Measurements from ENCODE around the gene VKORC1L1. TPM values are rescaled to one million over a fixed set of nuclear protein-coding genes. Genes with fewer than 3 reads are reported as not detected.

VKORC1L1 gene
- total RNA-seq, 1 experiment from 2014 or later, result 30.9 TPM

GRCh38 chr7:65972976-65973375 is 100.1 kb downstream of the VKORC1L1 start:
- H3K9me3 ChIP-seq (ENCODE audit: control insufficient read depth in 1 of 2, insufficient read depth in 1 of 2, low read depth in 1 of 2, low read length in 2 of 2), result no peaks in the 10 kb centered on the region
- ATAC-seq (no peak), DNase-seq (ENCODE audit: low read depth, low spot score) (no peak)
- H3K4me3 ChIP-seq (replicated peaks in 1 of 2; ENCODE audit: low read depth in 1 of 2, low read length in 2 of 2), result no peak overlapping the region
- H3K9me2 ChIP-seq (ENCODE audit: insufficient read depth), result no peaks in the 10 kb centered on the region
- no peak overlapping the region for H3K27ac ChIP-seq (ENCODE audit: low read depth, low read length)
- RAD21 ChIA-PET (ENCODE audit: low non-redundant PET in 1 of 2, low total read pairs in 2 of 2, uncharacterized antibody in 2 of 2, unreplicated experiment in 2 of 2), result no interaction called here
- no peak overlapping the region for H2AFZ ChIP-seq (ENCODE audit: low read depth, low read length, poor library complexity, severe bottlenecking)
- H3K4me1 ChIP-seq (ENCODE audit: control insufficient read depth in 1 of 2, insufficient read depth in 2 of 2, low read length in 2 of 2), result no peaks in the 10 kb centered on the region
- H3K79me2 ChIP-seq (ENCODE audit: insufficient read depth, low read length), result peaks cover 5% of the 10 kb centered on the region; the same call in 1 of the 2 replicates
- H3K4me2 ChIP-seq (ENCODE audit: low read length), result no peak overlapping the region
- H3K27me3 ChIP-seq (ENCODE audit: insufficient read depth, low read length), result no peaks in the 10 kb centered on the region
- intact Hi-C loops (cut with micrococcal nuclease), result no loop called here
- CTCF ChIA-PET, result no interaction called here
- TF ChIP-seq EGR1 (IDR thresholded peaks at IDR 0.05; ENCODE audit: low read depth) (no peak), CTCF (IDR thresholded peaks at IDR 0.05 in 2 of 3, conservative IDR thresholded peaks at IDR 0.05 in 1 of 3; ENCODE audit: borderline replicate concordance in 1 of 3, insufficient read depth in 1 of 3, low read depth in 2 of 3, low read length in 2 of 3) (no peak), ZBTB33 (IDR thresholded peaks at IDR 0.05; ENCODE audit: extremely low read depth, insufficient replicate concordance, low read length) (no peak), ELF1 (IDR thresholded peaks at IDR 0.05; ENCODE audit: borderline replicate concordance, low read depth) (no peak), FOSL1 (IDR thresholded peaks at IDR 0.05; ENCODE audit: low read depth) (no peak), ZNF274 (IDR thresholded peaks at IDR 0.05; ENCODE audit: low read depth, low read length) (no peak), SRF (IDR thresholded peaks at IDR 0.05; ENCODE audit: low read depth) (no peak), CEBPB (IDR thresholded peaks at IDR 0.05; ENCODE audit: low read depth) (no peak), ZFX (IDR thresholded peaks at IDR 0.05) (no peak), SP1 (IDR thresholded peaks at IDR 0.05; ENCODE audit: low read depth) (no peak), YY1 (IDR thresholded peaks at IDR 0.05; ENCODE audit: extremely low read depth, insufficient replicate concordance, low read depth, low read length) (no peak), RAD21 (IDR thresholded peaks at IDR 0.05; ENCODE audit: low read depth) (no peak), JUND (IDR thresholded peaks at IDR 0.05) (no peak), POLR2A (IDR thresholded peaks at IDR 0.05; ENCODE audit: borderline replicate concordance, extremely low read depth, insufficient read depth, insufficient read length) (no peak), POLR2AphosphoS5 (IDR thresholded peaks at IDR 0.05; ENCODE audit: low read depth, low read length) (no peak)
- TF ChIP-seq, protein P1, sequence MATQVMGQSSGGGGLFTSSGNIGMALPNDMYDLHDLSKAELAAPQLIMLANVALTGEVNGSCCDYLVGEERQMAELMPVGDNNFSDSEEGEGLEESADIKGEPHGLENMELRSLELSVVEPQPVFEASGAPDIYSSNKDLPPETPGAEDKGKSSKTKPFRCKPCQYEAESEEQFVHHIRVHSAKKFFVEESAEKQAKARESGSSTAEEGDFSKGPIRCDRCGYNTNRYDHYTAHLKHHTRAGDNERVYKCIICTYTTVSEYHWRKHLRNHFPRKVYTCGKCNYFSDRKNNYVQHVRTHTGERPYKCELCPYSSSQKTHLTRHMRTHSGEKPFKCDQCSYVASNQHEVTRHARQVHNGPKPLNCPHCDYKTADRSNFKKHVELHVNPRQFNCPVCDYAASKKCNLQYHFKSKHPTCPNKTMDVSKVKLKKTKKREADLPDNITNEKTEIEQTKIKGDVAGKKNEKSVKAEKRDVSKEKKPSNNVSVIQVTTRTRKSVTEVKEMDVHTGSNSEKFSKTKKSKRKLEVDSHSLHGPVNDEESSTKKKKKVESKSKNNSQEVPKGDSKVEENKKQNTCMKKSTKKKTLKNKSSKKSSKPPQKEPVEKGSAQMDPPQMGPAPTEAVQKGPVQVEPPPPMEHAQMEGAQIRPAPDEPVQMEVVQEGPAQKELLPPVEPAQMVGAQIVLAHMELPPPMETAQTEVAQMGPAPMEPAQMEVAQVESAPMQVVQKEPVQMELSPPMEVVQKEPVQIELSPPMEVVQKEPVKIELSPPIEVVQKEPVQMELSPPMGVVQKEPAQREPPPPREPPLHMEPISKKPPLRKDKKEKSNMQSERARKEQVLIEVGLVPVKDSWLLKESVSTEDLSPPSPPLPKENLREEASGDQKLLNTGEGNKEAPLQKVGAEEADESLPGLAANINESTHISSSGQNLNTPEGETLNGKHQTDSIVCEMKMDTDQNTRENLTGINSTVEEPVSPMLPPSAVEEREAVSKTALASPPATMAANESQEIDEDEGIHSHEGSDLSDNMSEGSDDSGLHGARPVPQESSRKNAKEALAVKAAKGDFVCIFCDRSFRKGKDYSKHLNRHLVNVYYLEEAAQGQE (IDR thresholded peaks at IDR 0.05; ENCODE audit: low read depth), result no peak
- TF ChIP-seq, protein P2, sequence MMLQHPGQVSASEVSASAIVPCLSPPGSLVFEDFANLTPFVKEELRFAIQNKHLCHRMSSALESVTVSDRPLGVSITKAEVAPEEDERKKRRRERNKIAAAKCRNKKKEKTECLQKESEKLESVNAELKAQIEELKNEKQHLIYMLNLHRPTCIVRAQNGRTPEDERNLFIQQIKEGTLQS (IDR thresholded peaks at IDR 0.05), result no peak
- POLR2A ChIA-PET, result no interaction called here
- H3K9ac ChIP-seq (ENCODE audit: low read length), result no peak overlapping the region
- no peaks in the 10 kb centered on the region for H4K20me1 ChIP-seq (ENCODE audit: insufficient read depth)
- H3K36me3 ChIP-seq (ENCODE audit: control insufficient read depth in 1 of 2, insufficient read depth in 2 of 2, low read length in 2 of 2), result peaks cover 16 to 23% of the 10 kb centered on the region in 2 experiments; a peak in 3 of 4 replicates
- no TSS peak for BruUV-seq (replicated peaks)

All from HCT116 (cell line).